Neural progenitor cell (in vitro differentiated cells): ENCODE results near the gene ENPEP. TPM values are rescaled to one million over a fixed set of nuclear protein-coding genes. Genes with fewer than 3 reads are reported as not detected.
"Not testable (repeated sequence)": the region's sequence is repeated elsewhere in the genome, so short reads cannot be mapped to it uniquely, and the experiment has no call there.

Experiments
- DNase-seq: peaks from one replicate; pipeline ENCODE4 v3.0.0-alpha.2; 2016; ENCODE audit warnings: low spot score
- H2AFZ ChIP-seq: fragments of 200-600 bp; sonication (generic); replicated peaks from 2 replicates; pipeline ENCODE4 v1.6.1; 2016; ENCODE audit warnings: antibody characterized with exemption
- H3F3A ChIP-seq: fragments of 200-600 bp; sonication (generic); 2 replicates; pipeline ENCODE4 v1.6.1; 2016; ENCODE audit warnings: antibody characterized with exemption, low read depth
- H3K27ac ChIP-seq: fragments of 200-600 bp; sonication (generic); 2 replicates; pipeline ENCODE4 v1.5.1; 2016; ENCODE audit warnings: mild to moderate bottlenecking
- H3K27me3 ChIP-seq: fragments of 200-600 bp; sonication (generic); 2 replicates; pipeline ENCODE4 v1.6.1; 2016; ENCODE audit warnings: mild to moderate bottlenecking, moderate library complexity
- H3K36me3 ChIP-seq: fragments of 200-600 bp; sonication (generic); 2 replicates; pipeline ENCODE4 v1.5.1; 2016
- H3K4me1 ChIP-seq: fragments of 200-600 bp; sonication (generic); 2 replicates; pipeline ENCODE4 v1.6.1; 2016; ENCODE audit warnings: mixed run types
- H3K4me2 ChIP-seq: fragments of 200-600 bp; sonication (generic); 2 replicates; pipeline ENCODE4 v1.6.1; 2016
- H3K4me3 ChIP-seq: fragments of 200-600 bp; sonication (generic); 2 replicates; pipeline ENCODE4 v1.5.1; 2016
- H3K79me2 ChIP-seq: fragments of 200-600 bp; sonication (generic); 2 replicates; pipeline ENCODE4 v1.6.1; 2016; ENCODE audit warnings: low read depth
- H3K9ac ChIP-seq: fragments of 200-600 bp; sonication (generic); 2 replicates; pipeline ENCODE4 v1.6.1; 2016
- H3K9me3 ChIP-seq: fragments of 200-600 bp; sonication (generic); 2 replicates; pipeline ENCODE4 v1.5.1; 2016; ENCODE audit warnings: low read depth
- H4K20me1 ChIP-seq: fragments of 200-600 bp; sonication (generic); 2 replicates; pipeline ENCODE4 v1.6.1; 2016; ENCODE audit warnings: low read depth
- H3K27ac Mint-ChIP-seq: 3 replicates; pipeline ENCODE4 v1.8.0; 2021; ENCODE audit warnings: mixed read lengths
- H3K27me3 Mint-ChIP-seq: 2 replicates; pipeline ENCODE4 v1.8.0; 2022; ENCODE audit warnings: low read depth, mild to moderate bottlenecking, inconsistent platforms, moderate library complexity, mixed read lengths; ENCODE audit not compliant: insufficient read depth
- H3K36me3 Mint-ChIP-seq: 3 replicates; pipeline ENCODE4 v1.8.0; 2021; ENCODE audit warnings: mixed read lengths
- H3K4me1 Mint-ChIP-seq: 3 replicates; pipeline ENCODE4 v1.8.0; 2021; ENCODE audit warnings: mixed read lengths
- H3K4me3 Mint-ChIP-seq: 3 replicates; pipeline ENCODE4 v1.8.0; 2021; ENCODE audit warnings: mild to moderate bottlenecking, moderate library complexity, mixed read lengths
- H3K9me3 Mint-ChIP-seq: 3 replicates; pipeline ENCODE4 v1.8.0; 2020; ENCODE audit warnings: mixed read lengths
- EZH2 ChIP-seq: fragments of 200-600 bp; sonication (generic); IDR thresholded peaks from 2 replicates; pipeline ENCODE4 v1.6.1; 2017; ENCODE audit warnings: antibody characterized with exemption, mild to moderate bottlenecking, moderate library complexity
- EZH2phosphoT487 ChIP-seq: fragments of 200-600 bp; sonication (generic); IDR thresholded peaks from 2 replicates; pipeline ENCODE4 v1.6.1; 2017; ENCODE audit warnings: antibody characterized with exemption
- total RNA-seq: library from RNA; depleted of rRNA; stranded (reverse); fragments of >200 nt; gene quantifications from 2 replicates; pipeline ENCODE4 v1.2.3, GENCODE V29; 2015; ENCODE audit warnings: low replicate concordance
- TF ChIP-seq, protein P1 (sequence below): fragments of 200-600 bp; sonication (generic); IDR thresholded peaks from 2 replicates; pipeline ENCODE4 v1.5.1; 2017; ENCODE audit warnings: antibody characterized with exemption, mild to moderate bottlenecking

The ENPEP gene
- total RNA-seq, 1 donor from 2014 or later = 1.5 TPM

DNA sequence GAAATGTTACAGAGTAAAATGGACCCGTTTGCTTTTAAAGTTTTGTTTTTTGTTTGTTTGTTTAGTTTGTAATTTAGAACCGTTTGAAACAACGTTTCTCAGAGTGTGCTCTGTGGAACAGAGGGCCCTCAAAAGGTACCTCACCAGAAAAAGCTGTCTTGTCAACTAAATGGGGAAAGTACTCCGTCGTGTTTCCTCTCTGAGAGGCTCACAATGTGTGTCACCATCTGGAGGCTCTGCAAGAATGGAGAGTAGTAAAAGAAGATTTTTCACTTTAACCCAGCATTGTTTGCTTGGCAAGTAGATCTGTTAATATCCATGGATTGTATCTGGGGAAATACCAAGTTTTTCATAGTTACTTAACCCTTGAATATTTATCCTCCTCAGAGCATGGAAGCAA, 1.5 kb upstream of the ENPEP start:
- TF ChIP-seq, protein P1, sequence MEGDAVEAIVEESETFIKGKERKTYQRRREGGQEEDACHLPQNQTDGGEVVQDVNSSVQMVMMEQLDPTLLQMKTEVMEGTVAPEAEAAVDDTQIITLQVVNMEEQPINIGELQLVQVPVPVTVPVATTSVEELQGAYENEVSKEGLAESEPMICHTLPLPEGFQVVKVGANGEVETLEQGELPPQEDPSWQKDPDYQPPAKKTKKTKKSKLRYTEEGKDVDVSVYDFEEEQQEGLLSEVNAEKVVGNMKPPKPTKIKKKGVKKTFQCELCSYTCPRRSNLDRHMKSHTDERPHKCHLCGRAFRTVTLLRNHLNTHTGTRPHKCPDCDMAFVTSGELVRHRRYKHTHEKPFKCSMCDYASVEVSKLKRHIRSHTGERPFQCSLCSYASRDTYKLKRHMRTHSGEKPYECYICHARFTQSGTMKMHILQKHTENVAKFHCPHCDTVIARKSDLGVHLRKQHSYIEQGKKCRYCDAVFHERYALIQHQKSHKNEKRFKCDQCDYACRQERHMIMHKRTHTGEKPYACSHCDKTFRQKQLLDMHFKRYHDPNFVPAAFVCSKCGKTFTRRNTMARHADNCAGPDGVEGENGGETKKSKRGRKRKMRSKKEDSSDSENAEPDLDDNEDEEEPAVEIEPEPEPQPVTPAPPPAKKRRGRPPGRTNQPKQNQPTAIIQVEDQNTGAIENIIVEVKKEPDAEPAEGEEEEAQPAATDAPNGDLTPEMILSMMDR = no peak
- TF ChIP-seq EZH2phosphoT487 (no peak), EZH2 (no peak)
- Mint-ChIP-seq H3K27ac (no peak overlapping the region), H3K27me3 (peaks cover 2% of the 10 kb centered on the region)

DNA sequence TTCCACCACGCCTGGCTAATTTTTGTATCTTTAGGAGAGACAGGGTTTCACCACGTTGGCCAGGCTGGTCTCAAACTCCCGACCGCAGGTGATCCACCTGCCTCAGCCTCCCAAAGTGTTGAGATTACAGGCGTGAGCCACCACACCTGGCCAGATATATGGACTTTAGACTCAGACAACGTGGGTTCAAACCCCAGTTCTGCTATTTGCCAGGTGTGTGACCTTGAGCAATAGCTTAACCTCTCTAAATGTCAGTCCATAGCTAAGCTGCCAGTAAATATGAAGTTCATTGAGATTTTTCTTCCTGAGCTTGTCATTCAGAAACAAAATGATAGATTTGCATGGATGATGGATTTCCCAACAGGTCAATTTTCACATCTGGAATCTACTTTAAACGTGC, 875 bp upstream of the ENPEP start:
- H3K27me3 Mint-ChIP-seq, H3K4me1 ChIP-seq, H3K79me2 ChIP-seq, H3K4me1 Mint-ChIP-seq, H3K27me3 ChIP-seq, H4K20me1 ChIP-seq, H3K36me3 Mint-ChIP-seq, H3K4me3 ChIP-seq, H3K9me3 Mint-ChIP-seq, H3K4me3 Mint-ChIP-seq, H3K27ac ChIP-seq, H3K9me3 ChIP-seq, H3K9ac ChIP-seq, H3K4me2 ChIP-seq, H3F3A ChIP-seq, H3K36me3 ChIP-seq, H2AFZ ChIP-seq, H3K27ac Mint-ChIP-seq, DNase-seq: not testable (repeated sequence)

More for the DNA sequence above, 1.5 kb upstream of the ENPEP start:
- Histone ChIP-seq H3K4me2 (no peak overlapping the region), H3K27me3 (no peaks in the 10 kb centered on the region), H2AFZ (no peak overlapping the region), H3K27ac (no peak overlapping the region), H3K79me2 (no peaks in the 10 kb centered on the region), H3K4me1 (no peaks in the 10 kb centered on the region), H4K20me1 (no peaks in the 10 kb centered on the region), H3K36me3 (no peaks in the 10 kb centered on the region), H3K4me3 (no peak overlapping the region), H3K9ac (no peak overlapping the region), H3F3A (no peaks in the 10 kb centered on the region), H3K9me3 (no peaks in the 10 kb centered on the region)
- Mint-ChIP-seq H3K4me1 (peaks cover 4% of the 10 kb centered on the region), H3K9me3 (no peaks in the 10 kb centered on the region), H3K36me3 (no peaks in the 10 kb centered on the region), H3K4me3 (no peak overlapping the region)
- DNase-seq = no peak

GRCh38 chr4:110477836-110478235, 1.9 kb downstream of the ENPEP start:
- no peaks in the 10 kb centered on the region for H3K36me3 Mint-ChIP-seq
- Histone ChIP-seq H3K27ac (no peak overlapping the region), H3K4me3 (no peak overlapping the region), H2AFZ (no peak overlapping the region), H3K27me3 (no peaks in the 10 kb centered on the region), H3K9ac (no peak overlapping the region), H4K20me1 (no peaks in the 10 kb centered on the region), H3K4me1 (no peaks in the 10 kb centered on the region), H3K36me3 (no peaks in the 10 kb centered on the region), H3K9me3 (no peaks in the 10 kb centered on the region), H3F3A (no peaks in the 10 kb centered on the region), H3K79me2 (no peaks in the 10 kb centered on the region), H3K4me2 (no peak overlapping the region)
- no peak overlapping the region for H3K4me3 Mint-ChIP-seq
- H3K27ac Mint-ChIP-seq = no peak overlapping the region
- TF ChIP-seq, protein P1 = no peak
- TF ChIP-seq EZH2 (no peak), EZH2phosphoT487 (no peak)
- no peak for DNase-seq
- no peaks in the 10 kb centered on the region for H3K9me3 Mint-ChIP-seq
- peaks cover 2% of the 10 kb centered on the region for H3K27me3 Mint-ChIP-seq
- peaks cover 4% of the 10 kb centered on the region for H3K4me1 Mint-ChIP-seq

- H3K27me3 Mint-ChIP-seq = peaks cover 3% of the 10 kb centered on the region
- Histone ChIP-seq H3K4me3 (no peak overlapping the region), H2AFZ (no peak overlapping the region), H3F3A (no peaks in the 10 kb centered on the region), H3K9me3 (no peaks in the 10 kb centered on the region), H3K27ac (no peak overlapping the region), H3K27me3 (no peaks in the 10 kb centered on the region), H3K79me2 (no peaks in the 10 kb centered on the region), H3K4me1 (no peaks in the 10 kb centered on the region), H4K20me1 (no peaks in the 10 kb centered on the region), H3K9ac (no peak overlapping the region), H3K4me2 (no peak overlapping the region), H3K36me3 (no peaks in the 10 kb centered on the region)
- H3K4me3 Mint-ChIP-seq = no peak overlapping the region
- no peaks in the 10 kb centered on the region for H3K9me3 Mint-ChIP-seq
- no peaks in the 10 kb centered on the region for H3K36me3 Mint-ChIP-seq
- H3K4me1 Mint-ChIP-seq = no peaks in the 10 kb centered on the region
- TF ChIP-seq EZH2phosphoT487 (no peak), EZH2 (no peak)
- TF ChIP-seq, protein P1 = peak; percentile 28
- DNase-seq = no peak
- H3K27ac Mint-ChIP-seq = no peak overlapping the region
These were observed 4.1 kb downstream of the ENPEP start for GRCh38 chr4:110480031-110480549.
